ENCODE results near the gene SERPINA12. TPM values are rescaled to one million over a fixed set of nuclear protein-coding genes. Genes with fewer than 3 reads are reported as not detected.

SERPINA12 gene
- total RNA-seq, 1 experiment from 2014 or later: not detected

- no peak overlapping the region for H2BK12ac ChIP-seq (ENCODE audit: insufficient read length, low read depth, low read length)
- no peaks in the 10 kb centered on the region for H3K79me1 ChIP-seq (ENCODE audit: insufficient read depth, low read depth, low read length, poor library complexity, severe bottlenecking)
- H2BK20ac ChIP-seq (ENCODE audit: low read depth, low read length, poor library complexity, severe bottlenecking): no peak overlapping the region
- H3K56ac ChIP-seq (ENCODE audit: insufficient read length, low read depth, low read length): no peak overlapping the region
- no peak overlapping the region for H4K91ac ChIP-seq (ENCODE audit: insufficient read length, low read depth, low read length)
- H4K8ac ChIP-seq (replicated peaks; ENCODE audit: insufficient read length, low read depth, low read length): no peak overlapping the region
- H2AK5ac ChIP-seq (ENCODE audit: insufficient read length, low read length): no peak overlapping the region
- H3K4ac ChIP-seq (ENCODE audit: low read depth, low read length): no peak overlapping the region
- no peak overlapping the region for H2BK5ac ChIP-seq (ENCODE audit: insufficient read length, low read length)
- Mint-ChIP-seq H3K4me3 (no peak overlapping the region), H3K27ac (no peak overlapping the region), H3K4me1 (no peaks in the 10 kb centered on the region), H3K9me3 (no peaks in the 10 kb centered on the region; a peak in 1 of 5 replicates), H3K36me3 (ENCODE audit: insufficient read depth in 1 of 3, low read depth in 3 of 3) (no peaks in the 10 kb centered on the region), H3K27me3 (ENCODE audit: low read depth) (peaks cover 18% of the 10 kb centered on the region)
- H3K27ac ChIP-seq (ENCODE audit: insufficient read length, low read depth, low read length): no peak overlapping the region
- no peak for DNase-seq
- no peaks in the 10 kb centered on the region for H3K27me3 ChIP-seq (ENCODE audit: insufficient read depth, low read length)
- H3K9ac ChIP-seq (ENCODE audit: extremely low read depth, insufficient read length, low read length): no peak overlapping the region
- no peaks in the 10 kb centered on the region for H3K4me1 ChIP-seq (ENCODE audit: insufficient read depth, low read length)
- H3K4me2 ChIP-seq (ENCODE audit: insufficient read depth, insufficient read length, low read length): no peak overlapping the region
- H3K18ac ChIP-seq (ENCODE audit: insufficient read length, low read depth, low read length): no peak overlapping the region
- H3T11ph ChIP-seq (ENCODE audit: low read length): no peak overlapping the region
- no peaks in the 10 kb centered on the region for H3K9me3 ChIP-seq (ENCODE audit: control insufficient read depth, low read depth, low read length)
- H2BK15ac ChIP-seq (ENCODE audit: low read depth, low read length): no peak overlapping the region
- no CpG with 5 or more reads among the region's 2 CpGs for WGBS (ENCODE audit: extremely low coverage, insufficient read length, low lambda C conversion rate)
- no peaks in the 10 kb centered on the region for H3K23me2 ChIP-seq (ENCODE audit: insufficient read length, low read depth, low read length, poor library complexity, severe bottlenecking)
- H4K20me1 ChIP-seq (ENCODE audit: control insufficient read depth, insufficient read depth, insufficient read length): no peaks in the 10 kb centered on the region
- TF ChIP-seq CTCF (conservative IDR thresholded peaks at IDR 0.05): no peak
- no peak overlapping the region for H2AFZ ChIP-seq (ENCODE audit: low read length)
- H3K79me2 ChIP-seq (ENCODE audit: insufficient read depth, low read length): no peaks in the 10 kb centered on the region
- H2BK120ac ChIP-seq (ENCODE audit: low read depth, low read length, poor library complexity, severe bottlenecking): no peak overlapping the region
- no peak overlapping the region for H4K5ac ChIP-seq (ENCODE audit: insufficient read length, low read depth, low read length)
- no peak overlapping the region for H3K14ac ChIP-seq (ENCODE audit: insufficient read depth, low read length)
- H3K23ac ChIP-seq (ENCODE audit: insufficient read length, low read depth, low read length): no peak overlapping the region
Measured at GRCh38 chr14:94532447-94532846, 23.2 kb upstream of the SERPINA12 start.

Data from H9 (cell line).